Bronchial epithelial cell (primary cell): Measurements from ENCODE around the gene DSC1. TPM values are rescaled to one million over a fixed set of nuclear protein-coding genes. Genes with fewer than 3 reads are reported as not detected.

Experiments
- DNase-seq: peaks from one replicate; pipeline ENCODE4 v3.0.0-alpha.2; 2010; ENCODE audit warnings: low read depth
- FAIRE-seq: peaks from 2 replicates; lab custom pipeline; 2011; peaks lifted over from hg19 to GRCh38; lab: Jason Lieb, UNC
- H3K27me3 ChIP-seq: 2 replicates; pipeline ENCODE4 v1.5.1; 2011; ENCODE audit warnings: low read length; ENCODE audit not compliant: control insufficient read depth, insufficient read depth
- H3K36me3 ChIP-seq: 2 replicates; pipeline ENCODE4 v1.5.1; 2011; ENCODE audit warnings: low read length; ENCODE audit not compliant: control insufficient read depth, insufficient read depth
- H3K4me3 ChIP-seq: 2 replicates; pipeline ENCODE4 v1.5.1; 2011; ENCODE audit warnings: mild to moderate bottlenecking, low read depth, low read length, control low read depth
- total RNA-seq: library from RNA; depleted of rRNA; stranded (reverse); fragments of >200 nt; gene quantifications from 2 replicates; pipeline ENCODE4 v1.2.1, GENCODE V29; 2014
- TF ChIP-seq, protein P1 (sequence below): IDR thresholded peaks from 2 replicates; pipeline ENCODE4 v1.5.1; 2011; ENCODE audit warnings: mild to moderate bottlenecking, moderate library complexity, low read length, control low read depth, inconsistent platforms; ENCODE audit not compliant: insufficient read depth, severe bottlenecking

The DSC1 gene
- total RNA-seq, 1 donor from 2014 or later, result not detected

DNA sequence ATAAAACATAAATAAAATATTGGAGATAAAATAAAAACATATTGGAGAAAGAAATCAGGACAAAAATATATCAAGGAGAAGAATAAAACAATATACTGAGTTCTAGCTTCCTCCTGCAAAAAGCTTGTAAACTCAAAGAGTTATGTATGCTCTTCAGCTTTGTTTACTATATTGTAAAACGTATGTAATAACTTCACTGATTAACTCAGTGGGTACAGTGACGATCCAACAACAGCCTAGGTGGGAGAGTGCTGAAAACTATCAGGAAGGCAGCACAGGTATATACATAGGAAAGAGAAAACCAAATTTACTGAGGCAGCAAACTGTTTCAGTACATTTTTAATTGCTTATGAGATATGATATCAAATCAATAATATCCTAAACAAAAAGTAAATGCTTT, 68.8 kb downstream of the DSC1 start:
- H3K4me3 ChIP-seq, result no peak overlapping the region
- DNase-seq (no peak), FAIRE-seq (no peak)
- TF ChIP-seq, protein P1, sequence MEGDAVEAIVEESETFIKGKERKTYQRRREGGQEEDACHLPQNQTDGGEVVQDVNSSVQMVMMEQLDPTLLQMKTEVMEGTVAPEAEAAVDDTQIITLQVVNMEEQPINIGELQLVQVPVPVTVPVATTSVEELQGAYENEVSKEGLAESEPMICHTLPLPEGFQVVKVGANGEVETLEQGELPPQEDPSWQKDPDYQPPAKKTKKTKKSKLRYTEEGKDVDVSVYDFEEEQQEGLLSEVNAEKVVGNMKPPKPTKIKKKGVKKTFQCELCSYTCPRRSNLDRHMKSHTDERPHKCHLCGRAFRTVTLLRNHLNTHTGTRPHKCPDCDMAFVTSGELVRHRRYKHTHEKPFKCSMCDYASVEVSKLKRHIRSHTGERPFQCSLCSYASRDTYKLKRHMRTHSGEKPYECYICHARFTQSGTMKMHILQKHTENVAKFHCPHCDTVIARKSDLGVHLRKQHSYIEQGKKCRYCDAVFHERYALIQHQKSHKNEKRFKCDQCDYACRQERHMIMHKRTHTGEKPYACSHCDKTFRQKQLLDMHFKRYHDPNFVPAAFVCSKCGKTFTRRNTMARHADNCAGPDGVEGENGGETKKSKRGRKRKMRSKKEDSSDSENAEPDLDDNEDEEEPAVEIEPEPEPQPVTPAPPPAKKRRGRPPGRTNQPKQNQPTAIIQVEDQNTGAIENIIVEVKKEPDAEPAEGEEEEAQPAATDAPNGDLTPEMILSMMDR, result no peak
- H3K27me3 ChIP-seq, result no peaks in the 10 kb centered on the region
- peaks cover 11% of the 10 kb centered on the region for H3K36me3 ChIP-seq

DNA sequence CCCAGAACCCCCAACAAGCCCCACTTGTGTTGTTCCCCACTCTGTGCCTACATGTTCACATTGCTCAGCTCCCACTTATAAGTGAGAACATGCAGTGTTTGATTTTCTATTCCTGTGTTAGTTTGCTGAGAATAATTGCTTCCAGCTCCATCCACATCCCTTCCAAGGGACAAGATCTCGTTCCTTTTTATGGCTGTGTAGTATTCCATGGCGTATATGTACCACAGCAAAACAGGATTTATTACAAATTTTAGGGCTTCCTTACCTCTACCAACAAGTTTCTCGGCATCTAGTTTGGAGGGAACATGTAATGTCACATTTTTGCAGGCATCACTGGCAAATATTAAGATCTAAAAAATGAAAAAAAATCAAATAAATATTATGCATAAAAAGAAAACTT, 69.4 kb downstream of the DSC1 start:
- no peak overlapping the region for H3K4me3 ChIP-seq
- peaks cover 11% of the 10 kb centered on the region for H3K36me3 ChIP-seq
- TF ChIP-seq, protein P1, result no peak
- DNase-seq, result no peak
- H3K27me3 ChIP-seq, result no peaks in the 10 kb centered on the region
- FAIRE-seq, result no peak

DNA sequence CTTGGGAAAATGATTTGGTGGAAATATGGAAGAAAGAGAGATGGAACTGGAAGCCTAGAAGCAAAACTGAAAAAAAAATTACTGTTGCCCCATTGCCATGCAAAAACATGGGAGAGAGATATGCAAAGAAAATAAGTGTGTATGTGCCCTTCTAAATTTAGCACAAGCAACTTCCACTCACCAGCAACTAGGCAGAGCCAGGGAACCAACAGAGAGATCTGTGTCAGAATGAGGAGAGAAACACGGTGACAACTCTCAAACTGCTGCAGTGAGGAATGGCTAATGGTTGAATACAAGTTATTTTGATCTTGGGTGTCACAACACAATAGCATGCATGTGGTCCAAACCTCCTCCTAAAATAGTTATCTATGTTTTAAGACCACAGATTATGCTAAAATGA, 71.3 kb downstream of the DSC1 start:
- FAIRE-seq (peak; percentile 28), DNase-seq (no peak)
- H3K36me3 ChIP-seq, result peaks cover 14% of the 10 kb centered on the region
- no peak overlapping the region for H3K4me3 ChIP-seq
- no peaks in the 10 kb centered on the region for H3K27me3 ChIP-seq
- TF ChIP-seq, protein P1, result no peak

DNA sequence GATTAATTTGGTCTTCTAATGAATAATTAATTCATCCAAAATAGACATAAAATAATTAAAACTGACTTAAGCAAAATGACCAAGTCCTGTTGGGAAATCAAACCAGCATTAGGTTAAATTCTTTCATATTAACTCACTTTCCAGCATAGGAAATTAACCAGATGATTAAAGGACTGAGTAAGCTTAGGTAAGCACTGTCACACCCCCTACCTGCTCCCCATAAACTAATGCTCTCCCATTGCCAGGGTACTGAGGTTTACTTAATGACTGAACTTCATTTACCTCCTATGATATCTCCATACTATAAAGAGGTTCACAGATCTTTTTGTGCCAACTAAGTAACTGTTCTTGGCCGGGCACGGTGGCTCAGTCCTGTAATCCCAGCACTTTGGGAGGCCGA, 74.1 kb downstream of the DSC1 start:
- Histone ChIP-seq H3K36me3 (peaks cover 14% of the 10 kb centered on the region), H3K27me3 (no peaks in the 10 kb centered on the region), H3K4me3 (no peak overlapping the region)
- DNase-seq, result peak; percentile 79
- no peak for FAIRE-seq
- TF ChIP-seq, protein P1, result no peak

DNA sequence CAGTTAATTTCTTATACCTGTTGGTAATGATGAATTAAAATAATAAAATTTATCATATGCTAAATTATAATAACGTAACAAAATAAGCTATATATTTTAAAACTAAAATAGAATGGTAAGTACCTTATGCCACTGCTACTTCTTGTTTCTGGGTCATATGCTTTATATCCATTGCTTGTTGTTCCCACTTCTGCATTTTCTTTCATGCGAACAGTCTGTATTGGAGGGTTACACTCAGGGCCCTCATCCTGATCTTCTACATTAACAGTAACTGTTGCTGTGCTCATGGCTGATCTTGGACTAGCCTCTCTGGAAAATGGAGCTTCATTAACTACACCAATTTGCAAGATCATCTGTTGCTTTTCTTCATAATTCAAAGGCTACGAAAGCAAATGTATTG, 82.7 kb downstream of the DSC1 start:
- H3K36me3 ChIP-seq, result peaks cover 4% of the 10 kb centered on the region
- H3K4me3 ChIP-seq, result no peak overlapping the region
- TF ChIP-seq, protein P1, result no peak
- no peak for DNase-seq
- FAIRE-seq, result no peak
- no peaks in the 10 kb centered on the region for H3K27me3 ChIP-seq

Other genes starting within 250 kb of the DSC1 start
- gene DSC3, start 120.1 kb downstream of the DSC1 start, total RNA-seq, result 193 and 198 TPM in 2 replicates
- 49.0 and 111 TPM in 2 replicates for gene DSC2, start 60.4 kb downstream of the DSC1 start, total RNA-seq
- gene DSG1, start 155.3 kb upstream of the DSC1 start, total RNA-seq, result under 0.01 and 0.64 TPM in 2 replicates
- under 0.01 TPM in 1 of 2 replicates, not detected in the other for gene DSG4, start 213.9 kb upstream of the DSC1 start, total RNA-seq